HepG2 (cell line): ENCODE measurements around the gene CPM. TPM values are rescaled to one million over a fixed set of nuclear protein-coding genes. Genes with fewer than 3 reads are reported as not detected.

Experiments
- FOXA1 ChIP-seq, 2 experiments: fragments of 450-650 bp in 1 of 2; sonication (generic) in 1 of 2; formaldehyde crosslinking in 1 of 2; IDR thresholded peaks; 2 replicates each; pipeline versions ENCODE4 v1.4.0 to v1.6.1; 2016 to 2020; ENCODE audit warnings: missing genetic modification reagents in 1 of 2
- NR2C2 ChIP-seq: sonication (generic); formaldehyde crosslinking; IDR thresholded peaks from 2 replicates; pipeline ENCODE4 v1.4.0; 2020; ENCODE audit warnings: missing genetic modification reagents, mild to moderate bottlenecking, moderate library complexity, borderline replicate concordance
- POGK ChIP-seq: sonication (generic); formaldehyde crosslinking; conservative IDR thresholded peaks from 2 replicates; pipeline ENCODE4 v1.8.0; 2022; ENCODE audit warnings: mild to moderate bottlenecking, moderate library complexity, missing genetic modification reagents
- TMF1 ChIP-seq: sonication (generic); formaldehyde crosslinking; IDR thresholded peaks from 2 replicates; pipeline ENCODE4 v1.8.1; 2022; ENCODE audit warnings: low read depth, missing genetic modification reagents
- YEATS4 ChIP-seq: sonication (generic); formaldehyde crosslinking; IDR thresholded peaks from 2 replicates; pipeline ENCODE4 v1.4.0; 2020; ENCODE audit warnings: missing genetic modification reagents, borderline replicate concordance
- ZNF251 ChIP-seq: sonication (generic); formaldehyde crosslinking; IDR thresholded peaks from 2 replicates; pipeline ENCODE4 v1.9.0; 2021; ENCODE audit warnings: mild to moderate bottlenecking, missing genetic modification reagents
- ZNF296 ChIP-seq: sonication (generic); formaldehyde crosslinking; conservative IDR thresholded peaks from 2 replicates; pipeline ENCODE4 v1.5.0; 2020; ENCODE audit warnings: mild to moderate bottlenecking, missing genetic modification reagents
- ZNF335 ChIP-seq: sonication (generic); formaldehyde crosslinking; IDR thresholded peaks from 2 replicates; pipeline ENCODE4 v1.4.0; 2020; ENCODE audit warnings: missing genetic modification reagents
- ZNF556 ChIP-seq: sonication (generic); formaldehyde crosslinking; IDR thresholded peaks from 2 replicates; pipeline ENCODE4 v1.4.0; 2020; ENCODE audit warnings: mild to moderate bottlenecking, missing genetic modification reagents, borderline replicate concordance
- ZUFSP ChIP-seq: sonication (generic); formaldehyde crosslinking; IDR thresholded peaks from 2 replicates; pipeline ENCODE4 v1.9.0; 2021; ENCODE audit warnings: missing genetic modification reagents, mild to moderate bottlenecking, borderline replicate concordance
- polyA plus RNA-seq, 8 experiments: library from polyadenylated mRNA; depleted of rRNA in 3 of 8; stranded (reverse) in 7 of 8; unstranded in 1 of 8; fragments of >200 nt; fragmentation: Illumina TruSeq in 4 of 8; extraction: Trizol in 4 of 8; gene quantifications; 2 replicates each; pipeline versions ENCODE4 v1.2.1 to v1.2.3, GENCODE V29; 2011 to 2016; ENCODE audit warnings: low read depth in 4 of 8, missing spikeins in 1 of 8, mixed read lengths in 1 of 8; ENCODE audit not compliant: insufficient read depth in 1 of 8
- total RNA-seq, 5 experiments: library from RNA; depleted of rRNA; stranded (reverse); fragments of >200 nt; fragmentation: Illumina TruSeq; extraction: Trizol; gene quantifications; 2 replicates each; pipeline ENCODE4 v1.2.3, GENCODE V29; 2016; ENCODE audit warnings: low read depth in 1 of 5
- TF ChIP-seq, protein P1 (sequence below): sonication (generic); formaldehyde crosslinking; IDR thresholded peaks from 2 replicates; pipeline ENCODE4; 2020; ENCODE audit warnings: missing genetic modification reagents, mild to moderate bottlenecking, borderline replicate concordance
- TF ChIP-seq, protein P2 (sequence below): IDR thresholded peaks from 2 replicates; pipeline ENCODE4 v1.6.1; 2018; ENCODE audit warnings: missing genetic modification reagents, mild to moderate bottlenecking, missing compliant biosample characterization
- TF ChIP-seq, protein P3 (sequence below): sonication (generic); formaldehyde crosslinking; IDR thresholded peaks from 2 replicates; pipeline ENCODE4 v1.4.0; 2020; ENCODE audit warnings: missing genetic modification reagents, borderline replicate concordance

The CPM gene
- total and polyA plus RNA-seq, 2 of the 13 experiments (the other 11 are each of a cell fraction or from before 2014, with no cell fraction given): not detected

- TF ChIP-seq, protein P1, sequence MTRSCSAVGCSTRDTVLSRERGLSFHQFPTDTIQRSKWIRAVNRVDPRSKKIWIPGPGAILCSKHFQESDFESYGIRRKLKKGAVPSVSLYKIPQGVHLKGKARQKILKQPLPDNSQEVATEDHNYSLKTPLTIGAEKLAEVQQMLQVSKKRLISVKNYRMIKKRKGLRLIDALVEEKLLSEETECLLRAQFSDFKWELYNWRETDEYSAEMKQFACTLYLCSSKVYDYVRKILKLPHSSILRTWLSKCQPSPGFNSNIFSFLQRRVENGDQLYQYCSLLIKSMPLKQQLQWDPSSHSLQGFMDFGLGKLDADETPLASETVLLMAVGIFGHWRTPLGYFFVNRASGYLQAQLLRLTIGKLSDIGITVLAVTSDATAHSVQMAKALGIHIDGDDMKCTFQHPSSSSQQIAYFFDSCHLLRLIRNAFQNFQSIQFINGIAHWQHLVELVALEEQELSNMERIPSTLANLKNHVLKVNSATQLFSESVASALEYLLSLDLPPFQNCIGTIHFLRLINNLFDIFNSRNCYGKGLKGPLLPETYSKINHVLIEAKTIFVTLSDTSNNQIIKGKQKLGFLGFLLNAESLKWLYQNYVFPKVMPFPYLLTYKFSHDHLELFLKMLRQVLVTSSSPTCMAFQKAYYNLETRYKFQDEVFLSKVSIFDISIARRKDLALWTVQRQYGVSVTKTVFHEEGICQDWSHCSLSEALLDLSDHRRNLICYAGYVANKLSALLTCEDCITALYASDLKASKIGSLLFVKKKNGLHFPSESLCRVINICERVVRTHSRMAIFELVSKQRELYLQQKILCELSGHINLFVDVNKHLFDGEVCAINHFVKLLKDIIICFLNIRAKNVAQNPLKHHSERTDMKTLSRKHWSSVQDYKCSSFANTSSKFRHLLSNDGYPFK (CRISPR knock-in tag): peak; percentile 100
- no peak for TF ChIP-seq ZNF251 (CRISPR knock-in tag)
- TF ChIP-seq ZUFSP: no peak
- no peak for TF ChIP-seq TMF1
- no peak for TF ChIP-seq FOXA1 (IDR thresholded peaks at IDR 0.05)
- TF ChIP-seq FOXA1 (CRISPR knock-in tag; IDR thresholded peaks at IDR 0.05): peak; percentile 91
- TF ChIP-seq YEATS4: peak; percentile 71
- no peak; the same call in 1 of the 2 replicates for TF ChIP-seq ZNF556 (CRISPR knock-in tag)
- 0 out of 2 replicates have a peak, but pooled peaks have one; percentile 13 for TF ChIP-seq NR2C2 (CRISPR knock-in tag)
- TF ChIP-seq, protein P2, sequence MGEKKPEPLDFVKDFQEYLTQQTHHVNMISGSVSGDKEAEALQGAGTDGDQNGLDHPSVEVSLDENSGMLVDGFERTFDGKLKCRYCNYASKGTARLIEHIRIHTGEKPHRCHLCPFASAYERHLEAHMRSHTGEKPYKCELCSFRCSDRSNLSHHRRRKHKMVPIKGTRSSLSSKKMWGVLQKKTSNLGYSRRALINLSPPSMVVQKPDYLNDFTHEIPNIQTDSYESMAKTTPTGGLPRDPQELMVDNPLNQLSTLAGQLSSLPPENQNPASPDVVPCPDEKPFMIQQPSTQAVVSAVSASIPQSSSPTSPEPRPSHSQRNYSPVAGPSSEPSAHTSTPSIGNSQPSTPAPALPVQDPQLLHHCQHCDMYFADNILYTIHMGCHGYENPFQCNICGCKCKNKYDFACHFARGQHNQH (CRISPR knock-in tag): no peak
- no peak for TF ChIP-seq ZNF296 (CRISPR knock-in tag)
- TF ChIP-seq, protein P3, sequence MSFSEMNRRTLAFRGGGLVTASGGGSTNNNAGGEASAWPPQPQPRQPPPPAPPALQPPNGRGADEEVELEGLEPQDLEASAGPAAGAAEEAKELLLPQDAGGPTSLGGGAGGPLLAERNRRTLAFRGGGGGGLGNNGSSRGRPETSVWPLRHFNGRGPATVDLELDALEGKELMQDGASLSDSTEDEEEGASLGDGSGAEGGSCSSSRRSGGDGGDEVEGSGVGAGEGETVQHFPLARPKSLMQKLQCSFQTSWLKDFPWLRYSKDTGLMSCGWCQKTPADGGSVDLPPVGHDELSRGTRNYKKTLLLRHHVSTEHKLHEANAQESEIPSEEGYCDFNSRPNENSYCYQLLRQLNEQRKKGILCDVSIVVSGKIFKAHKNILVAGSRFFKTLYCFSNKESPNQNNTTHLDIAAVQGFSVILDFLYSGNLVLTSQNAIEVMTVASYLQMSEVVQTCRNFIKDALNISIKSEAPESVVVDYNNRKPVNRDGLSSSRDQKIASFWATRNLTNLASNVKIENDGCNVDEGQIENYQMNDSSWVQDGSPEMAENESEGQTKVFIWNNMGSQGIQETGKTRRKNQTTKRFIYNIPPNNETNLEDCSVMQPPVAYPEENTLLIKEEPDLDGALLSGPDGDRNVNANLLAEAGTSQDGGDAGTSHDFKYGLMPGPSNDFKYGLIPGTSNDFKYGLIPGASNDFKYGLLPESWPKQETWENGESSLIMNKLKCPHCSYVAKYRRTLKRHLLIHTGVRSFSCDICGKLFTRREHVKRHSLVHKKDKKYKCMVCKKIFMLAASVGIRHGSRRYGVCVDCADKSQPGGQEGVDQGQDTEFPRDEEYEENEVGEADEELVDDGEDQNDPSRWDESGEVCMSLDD (CRISPR knock-in tag): no peak; the same call in none of the 2 replicates
- TF ChIP-seq POGK: peak; percentile 71; the same call in 1 of the 2 replicates
- TF ChIP-seq ZNF335: 0 out of 2 replicates have a peak, but pooled peaks have one; percentile 16
Measured at GRCh38 chr12:68807576-68808387, 125.2 kb downstream of the CPM start, which contains the start of gene MDM2 (continued).
